GM20431 (cell line): ENCODE measurements around the gene MIB2.
"Not testable (repeated sequence)": the region's sequence is repeated elsewhere in the genome, so short reads cannot be mapped to it uniquely, and the experiment has no call there.

Source experiments
- in situ Hi-C: fragments of 300-500 bp; cut with MseI, MboI; formaldehyde crosslinking; loops from one replicate; pipeline ENCODE4 v1.15.0; 2020; ENCODE audit warnings: low sequenced_read_pairs; ENCODE audit not compliant: unreplicated experiment

MIB2 gene

DNA sequence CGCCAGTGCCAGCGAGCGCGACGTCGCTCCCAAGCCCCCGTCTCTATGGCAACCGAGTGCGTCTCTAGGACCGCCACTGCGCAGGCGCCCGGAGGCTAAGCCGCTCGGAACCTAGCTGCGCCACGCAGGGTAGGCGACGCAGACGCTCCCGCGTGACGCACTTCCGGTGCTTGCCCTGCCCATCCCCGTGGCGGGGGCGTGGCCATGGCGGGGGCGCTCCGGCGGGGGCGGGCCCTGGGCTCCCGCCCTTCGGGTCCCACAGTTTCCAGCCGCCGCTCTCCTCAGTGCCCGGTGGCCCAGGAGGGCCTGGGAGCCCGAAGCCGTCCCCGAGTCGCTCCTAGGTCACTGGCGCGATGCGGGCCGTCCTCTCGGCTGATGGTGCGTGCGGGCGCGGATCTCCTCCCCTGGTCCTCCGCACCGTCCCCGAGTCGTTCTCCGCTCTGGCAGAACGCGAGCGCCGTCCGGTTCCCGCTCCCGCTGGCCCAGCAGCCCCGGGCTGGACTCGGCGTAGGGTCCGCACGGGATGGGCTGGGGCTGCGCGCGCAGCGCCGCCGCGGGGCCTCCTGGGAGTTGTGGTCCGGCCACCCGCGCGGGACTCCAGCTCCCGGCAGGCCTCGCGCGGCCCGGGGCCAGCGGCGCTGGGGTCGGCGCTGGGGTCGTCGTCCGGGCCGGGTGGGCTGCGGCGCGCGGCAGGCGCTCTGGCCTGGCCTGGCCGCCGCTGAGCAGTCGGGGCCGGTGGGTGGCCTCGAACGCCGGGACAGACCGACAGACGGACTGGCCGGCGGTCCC, at the start of gene MIB2:
MIB2 (plus strand) TSS at position 245 of the 789 bp plus-strand sequence. CDS start 7,953 bp downstream, outside the sequence.
- in situ Hi-C loops = no loop called here

DNA sequence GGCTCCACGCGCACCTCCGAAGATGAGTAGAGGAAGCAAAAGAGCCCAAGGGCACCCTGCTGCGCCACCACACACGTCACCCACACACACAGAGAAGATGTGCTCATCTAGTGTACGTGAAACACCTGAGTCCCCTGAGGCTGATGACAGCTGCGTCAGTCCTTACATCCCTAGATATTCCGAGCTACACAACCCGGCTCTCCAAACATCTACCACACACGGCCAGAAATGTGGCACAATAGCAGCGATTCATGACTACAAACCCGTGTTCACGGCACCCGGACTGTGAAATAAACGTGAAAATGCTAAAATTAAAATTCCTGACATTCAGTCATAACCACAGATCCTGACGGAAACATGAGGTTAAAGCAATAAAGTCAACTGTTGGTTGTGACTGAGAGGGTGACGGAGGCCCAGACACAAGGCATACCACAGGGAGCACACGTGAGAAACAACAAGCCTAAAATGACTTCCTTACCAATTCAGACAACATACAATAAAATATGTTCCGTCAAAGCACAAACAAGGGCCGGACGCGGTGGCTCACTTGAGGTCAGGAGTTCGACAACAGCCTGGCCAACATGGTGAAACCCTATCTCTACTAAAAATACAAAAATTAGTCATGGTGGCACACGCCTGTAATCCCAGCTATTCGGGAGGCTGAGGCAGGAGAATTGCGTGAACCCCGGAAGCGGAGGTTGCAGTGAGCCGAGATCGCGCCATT, 48.0 kb upstream of the MIB2 start:
- in situ Hi-C loops = no loop called here

DNA sequence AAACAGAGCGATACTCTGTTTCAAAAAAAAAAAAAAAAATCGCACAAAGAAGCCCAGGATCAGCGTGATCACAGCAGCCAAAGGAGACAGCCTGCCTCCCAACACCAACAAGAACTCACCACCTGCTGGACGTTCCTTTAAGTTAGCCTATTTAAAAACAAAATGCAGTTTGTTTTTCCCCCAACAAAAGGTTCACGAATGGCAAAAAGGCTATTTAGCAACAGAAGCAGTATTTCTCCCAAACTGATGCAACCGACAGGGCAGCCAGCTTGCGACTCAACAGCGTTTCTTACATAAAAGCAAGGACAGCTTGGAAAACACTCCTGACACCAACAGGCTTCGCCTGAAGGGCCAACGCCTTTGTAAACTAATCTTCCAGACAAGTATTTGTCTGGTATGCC, 47.4 kb upstream of the MIB2 start:
- in situ Hi-C loops = no loop called here

DNA sequence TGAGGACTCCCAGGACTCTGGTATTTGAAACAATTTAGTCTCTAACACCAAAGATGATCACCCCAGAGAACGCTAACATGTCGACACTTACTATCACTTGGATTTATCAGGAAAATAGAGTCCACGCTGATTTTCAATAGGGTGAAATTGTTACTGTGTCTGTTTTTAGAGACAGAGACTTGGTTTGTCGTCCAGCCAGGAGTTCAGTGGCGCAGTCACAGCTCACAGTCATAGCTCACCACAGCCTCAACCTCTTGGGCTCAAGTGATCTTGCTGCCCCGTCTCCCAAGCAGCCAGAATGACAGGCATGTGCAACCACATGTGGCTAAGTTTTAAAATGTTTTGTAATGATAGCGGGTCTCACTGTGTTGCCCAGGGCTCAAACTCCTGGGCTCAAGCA, 46.0 kb upstream of the MIB2 start:
- in situ Hi-C loops = no loop called here

DNA sequence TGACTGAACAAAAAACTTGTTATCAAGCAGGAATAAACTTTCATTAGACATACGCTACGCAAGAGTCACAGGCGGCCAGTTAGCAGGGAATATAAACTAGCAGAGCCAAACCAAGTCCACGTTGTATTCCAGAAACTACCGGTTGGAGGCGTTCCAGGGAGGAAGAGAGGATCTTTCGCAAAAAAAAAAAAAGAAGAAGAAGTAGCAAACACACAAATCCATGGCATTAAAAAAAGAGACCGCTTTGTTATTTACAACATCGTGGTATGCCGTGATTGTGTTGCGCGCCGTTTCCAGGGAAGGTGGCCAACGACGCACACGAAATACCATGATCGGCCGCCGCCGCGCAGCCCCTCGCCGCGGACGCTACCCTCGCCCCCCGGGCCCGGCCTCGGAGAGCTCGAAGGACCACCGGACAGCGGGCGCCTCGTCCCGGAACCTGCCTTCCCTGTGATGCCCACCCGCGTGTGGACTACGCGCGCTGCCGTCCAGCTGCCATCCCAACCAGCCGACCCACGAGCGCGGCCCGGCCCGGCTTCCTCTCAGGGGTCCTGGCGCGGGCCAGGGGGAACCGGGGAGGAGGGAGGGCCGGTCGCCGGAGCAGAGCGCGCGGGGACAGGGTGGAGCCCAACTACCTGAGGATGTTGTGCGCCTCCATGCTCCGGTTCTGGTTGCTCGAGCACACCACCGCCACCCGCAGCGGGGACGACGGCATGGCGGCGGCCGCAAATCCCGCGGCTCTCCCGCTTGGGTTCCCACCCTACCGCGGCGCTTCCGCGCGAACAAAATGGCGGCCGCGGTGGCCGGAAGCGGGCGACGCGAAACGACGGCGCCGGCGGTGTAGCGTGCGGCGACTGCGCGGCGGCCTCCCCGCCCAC, 41.2 kb upstream of the MIB2 start:
- in situ Hi-C loops = no loop called here

DNA sequence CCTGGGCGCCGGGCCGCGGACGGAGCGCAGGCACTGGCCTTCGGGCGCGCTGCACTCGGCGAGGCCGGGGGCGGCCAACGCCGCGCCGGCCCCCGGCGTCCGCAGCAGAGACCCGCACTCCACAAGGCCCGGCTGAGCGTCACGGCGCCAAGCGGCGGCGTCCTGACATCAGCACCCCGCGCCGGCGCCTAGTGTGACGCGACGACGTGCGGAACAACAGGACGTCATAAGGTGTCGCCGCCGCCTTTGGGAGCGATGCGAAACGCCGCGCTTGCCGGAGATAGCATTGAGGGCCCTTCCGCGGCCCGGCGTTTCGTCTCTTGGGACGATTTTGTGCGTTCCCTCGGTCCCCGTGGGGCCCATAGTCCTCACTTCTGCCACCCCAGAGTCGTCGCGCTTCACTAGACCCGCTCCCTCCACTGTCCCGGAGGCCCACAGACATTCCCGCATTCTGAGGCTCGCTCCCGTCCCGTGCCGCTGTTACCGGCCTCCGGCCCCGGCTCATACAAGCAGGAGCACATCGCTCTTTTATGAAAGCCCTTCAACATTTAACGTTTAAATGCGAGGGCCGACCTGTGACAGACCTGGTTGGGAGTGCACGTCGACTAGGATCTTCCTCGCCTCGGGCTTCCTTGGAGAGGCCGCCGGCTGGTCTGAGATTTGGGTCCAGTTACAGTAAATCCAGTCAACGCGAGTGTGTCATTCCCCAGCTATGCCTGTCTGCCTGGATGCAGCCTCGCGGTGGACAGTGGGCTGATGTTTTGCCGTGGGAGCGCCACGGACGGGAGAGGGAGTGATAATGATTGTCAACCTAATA, 40.4 kb upstream of the MIB2 start, which contains the start of gene SSU72:
SSU72 (minus strand) TSS at position 143 of the 817 bp plus-strand sequence. CDS start 306 bp downstream, outside the sequence.
- in situ Hi-C loops = no loop called here

DNA sequence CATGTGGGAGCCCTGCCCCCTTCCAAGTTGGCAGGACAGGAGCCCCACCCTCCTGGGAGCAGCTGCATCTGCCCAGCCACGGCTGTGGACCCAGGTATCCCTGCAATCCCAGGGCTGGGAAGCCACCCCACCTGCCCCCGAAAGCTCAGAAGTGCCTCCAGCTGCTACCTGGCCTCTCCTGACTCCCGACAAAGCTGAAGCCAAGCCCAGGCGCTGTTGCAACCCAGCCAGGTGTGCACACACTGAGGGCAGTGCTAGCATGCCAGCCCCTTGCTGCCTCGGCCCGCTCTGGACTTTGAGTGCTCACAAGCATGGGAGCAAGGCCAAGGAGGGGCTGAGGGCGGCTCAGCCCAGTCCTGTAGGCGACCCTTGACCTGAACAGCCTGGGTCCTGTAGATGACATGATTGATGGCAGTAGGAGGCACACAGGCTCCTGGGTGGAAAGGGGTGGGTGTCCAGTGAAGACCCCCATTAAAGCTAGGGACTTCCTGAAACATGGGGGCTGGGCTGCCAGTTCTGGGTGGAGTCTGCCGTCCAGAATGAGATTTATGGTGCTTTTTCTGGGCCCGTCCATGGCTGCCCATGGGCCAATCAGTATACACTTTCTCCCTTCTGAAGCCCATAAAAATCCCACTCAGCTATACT, 37.8 kb upstream of the MIB2 start:
- in situ Hi-C loops = no loop called here

DNA sequence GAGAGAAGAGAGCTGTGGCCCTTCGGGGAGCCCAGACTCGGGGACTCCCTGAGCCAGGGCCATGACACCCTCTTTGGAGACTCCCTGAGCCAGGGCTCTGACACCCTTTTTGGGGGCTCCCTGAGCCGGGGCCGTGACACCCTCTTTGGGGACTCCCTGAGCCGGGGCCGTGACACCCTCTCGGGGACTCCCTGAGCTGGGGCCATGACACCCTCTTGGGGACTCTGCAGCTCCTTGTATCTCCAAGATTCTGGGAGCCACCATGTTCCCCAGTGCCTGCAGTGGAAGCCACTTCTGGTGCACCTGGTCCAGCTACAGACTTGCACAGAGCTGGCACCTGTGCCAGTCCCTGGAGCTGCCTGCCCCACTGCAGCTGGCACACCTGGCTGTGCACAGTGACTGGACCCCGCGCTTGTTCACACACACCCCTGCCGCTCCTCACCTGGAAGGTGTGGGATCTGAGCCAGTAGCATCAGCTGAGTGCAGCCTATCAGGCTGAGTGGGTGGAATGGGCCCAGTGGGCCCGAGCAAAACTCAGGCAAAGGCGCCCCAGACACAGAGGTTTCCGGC, 36.8 kb upstream of the MIB2 start:
- in situ Hi-C loops = no loop called here

DNA sequence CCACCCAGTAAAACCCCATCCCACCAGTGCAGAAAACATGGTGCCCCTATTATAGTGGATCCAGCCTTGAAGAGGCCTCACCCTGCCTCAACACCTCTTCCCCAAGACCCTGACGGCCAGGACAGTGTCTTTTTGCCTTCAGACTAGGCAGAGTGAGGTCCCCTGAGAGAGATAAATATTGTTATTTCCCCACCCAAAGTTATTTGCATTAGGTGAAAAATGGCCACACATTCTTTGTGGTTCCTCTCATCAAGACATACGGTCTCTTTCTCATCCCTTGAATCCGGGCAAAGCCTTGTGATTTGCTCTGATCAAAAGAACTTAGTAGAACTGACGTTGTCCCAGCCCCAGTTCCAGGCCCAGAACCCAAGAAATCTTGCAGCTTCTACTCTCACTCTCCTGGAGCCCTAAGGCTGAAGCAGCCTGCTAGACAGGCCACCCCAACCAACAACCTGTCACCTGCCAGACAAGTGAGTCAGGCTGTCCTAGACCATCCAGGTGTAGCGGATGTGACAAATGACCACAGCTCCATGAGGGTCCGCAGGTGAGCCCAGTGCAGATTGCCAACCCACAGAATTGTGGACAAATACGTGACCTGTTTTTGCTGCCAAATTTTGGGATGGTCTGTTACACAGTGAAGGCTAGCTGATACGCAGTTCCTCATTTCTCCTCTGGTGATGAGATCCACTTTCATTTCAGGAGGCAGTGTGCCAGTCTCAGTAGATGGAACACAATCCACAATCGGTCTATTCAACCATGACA, 32.5 kb upstream of the MIB2 start:
- in situ Hi-C loops = no loop called here

DNA sequence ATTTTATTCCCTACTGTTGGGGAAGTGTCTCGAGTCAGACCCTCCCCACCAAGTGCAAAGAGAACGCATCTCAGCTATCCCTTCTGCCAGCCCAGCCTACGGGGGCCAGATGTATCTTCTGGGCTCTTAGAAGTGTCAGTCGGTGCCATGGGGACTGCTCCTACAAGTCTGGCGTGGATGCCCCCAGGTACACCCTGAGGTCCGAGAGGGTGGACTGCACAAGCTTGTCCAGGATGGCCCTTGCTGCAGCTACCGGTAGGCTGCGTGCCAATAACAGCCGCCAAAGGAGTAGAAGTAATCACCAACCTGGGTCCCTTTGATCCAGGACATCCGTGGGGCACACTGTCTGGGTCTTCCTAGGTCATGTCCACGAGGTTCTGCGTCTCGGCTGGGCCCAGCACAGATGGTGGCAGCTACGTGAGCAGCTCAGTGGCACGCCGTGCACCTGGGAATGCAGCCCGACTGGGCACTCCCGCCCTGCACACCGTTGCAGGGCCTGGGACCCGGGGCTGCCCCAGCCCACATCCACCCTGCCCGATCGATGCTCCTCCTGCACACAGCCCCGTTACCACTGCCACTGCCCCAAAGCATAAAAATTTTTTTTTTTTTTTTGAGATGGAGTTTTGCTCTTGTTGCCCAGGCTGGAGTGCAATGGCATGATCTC, 31.8 kb upstream of the MIB2 start:
- in situ Hi-C loops = no loop called here

DNA sequence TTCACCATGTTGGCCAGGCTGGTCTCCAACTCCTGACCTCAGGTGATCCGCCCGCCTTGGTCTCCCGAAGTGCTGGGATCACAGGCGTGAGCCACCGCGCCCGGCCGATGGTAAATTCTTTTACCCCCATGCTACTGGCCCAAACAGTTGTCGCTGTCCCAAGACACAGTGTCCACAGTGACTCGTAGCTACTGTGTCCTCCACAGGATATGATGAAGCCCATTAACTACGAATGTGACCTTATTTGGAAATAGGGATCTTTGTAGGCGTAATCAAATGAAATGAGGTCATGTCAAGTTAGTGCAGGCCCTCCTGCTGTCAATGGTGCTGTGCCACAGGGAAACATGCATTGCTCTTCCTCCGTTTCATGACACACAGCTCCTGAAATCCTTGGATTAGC, 23.8 kb upstream of the MIB2 start:
- in situ Hi-C loops = no loop called here

DNA sequence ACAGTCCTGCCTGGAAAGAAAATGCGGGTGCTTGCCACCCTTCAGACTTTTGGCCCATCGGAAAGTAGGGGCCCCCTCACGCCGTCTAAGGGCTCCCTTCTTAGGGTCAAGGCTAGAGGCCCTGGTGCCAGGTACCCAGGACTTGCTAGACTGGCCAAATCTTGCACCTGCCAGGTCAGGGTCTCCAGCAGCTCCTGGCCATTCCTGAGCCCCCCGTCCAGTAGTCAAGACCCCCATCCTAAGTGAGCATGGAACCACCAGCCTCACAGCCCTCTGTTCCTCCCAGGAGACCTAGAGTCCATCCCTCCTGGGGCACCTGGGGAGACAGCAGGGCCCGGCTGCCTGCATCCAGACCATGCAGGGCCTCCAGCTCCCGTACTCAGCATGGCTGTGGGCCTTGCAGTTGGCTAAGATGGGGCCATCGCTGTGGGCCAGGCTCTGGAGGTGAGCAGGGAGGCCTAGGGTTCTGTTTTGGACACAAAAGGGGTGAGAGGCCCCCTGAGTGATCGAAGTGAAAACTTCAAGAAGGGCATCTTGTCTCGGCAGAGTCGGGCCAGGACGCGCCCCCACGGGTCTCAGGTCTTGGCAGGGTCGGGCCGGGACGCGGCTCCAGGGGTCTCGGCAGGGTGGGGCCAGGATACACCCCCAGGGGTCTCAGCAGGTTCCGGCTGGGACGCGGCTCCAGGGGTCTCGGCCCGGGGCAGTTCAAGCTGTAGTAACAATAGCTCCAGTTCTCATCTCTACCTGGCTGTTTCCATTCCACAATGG, 21.3 kb upstream of the MIB2 start:
- in situ Hi-C loops = no loop called here

DNA sequence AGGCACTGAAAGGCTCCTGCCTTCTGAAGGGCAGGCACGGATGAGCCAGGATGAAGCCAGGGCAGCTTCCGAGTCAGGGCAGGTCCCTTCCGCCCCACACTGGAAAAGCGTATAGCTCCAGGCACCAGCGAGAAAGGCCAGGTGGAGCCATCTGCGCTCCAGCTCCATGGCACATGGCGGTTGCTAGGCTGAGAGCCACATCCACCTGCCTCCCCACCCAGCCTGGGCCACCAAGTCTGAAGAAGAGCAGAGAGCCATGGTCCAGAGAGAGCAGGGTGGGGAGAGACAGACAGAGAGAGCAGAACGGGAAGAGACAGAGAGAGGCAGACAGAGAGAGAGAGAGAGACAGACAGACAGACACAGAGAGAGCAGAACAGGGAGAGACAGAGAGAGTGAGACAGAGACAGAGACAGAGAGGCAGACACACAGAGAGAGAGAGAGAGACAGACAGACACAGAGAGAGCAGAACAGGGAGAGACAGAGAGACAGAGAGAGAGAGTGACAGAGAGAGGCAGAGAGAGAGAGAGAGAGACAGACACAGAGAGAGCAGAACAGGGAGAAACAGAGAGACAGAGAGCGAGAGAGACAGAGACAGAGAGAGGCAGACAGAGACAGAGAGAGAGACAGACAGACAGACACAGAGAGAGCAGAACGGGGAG, 20.6 kb upstream of the MIB2 start:
- in situ Hi-C loops = no loop called here

DNA sequence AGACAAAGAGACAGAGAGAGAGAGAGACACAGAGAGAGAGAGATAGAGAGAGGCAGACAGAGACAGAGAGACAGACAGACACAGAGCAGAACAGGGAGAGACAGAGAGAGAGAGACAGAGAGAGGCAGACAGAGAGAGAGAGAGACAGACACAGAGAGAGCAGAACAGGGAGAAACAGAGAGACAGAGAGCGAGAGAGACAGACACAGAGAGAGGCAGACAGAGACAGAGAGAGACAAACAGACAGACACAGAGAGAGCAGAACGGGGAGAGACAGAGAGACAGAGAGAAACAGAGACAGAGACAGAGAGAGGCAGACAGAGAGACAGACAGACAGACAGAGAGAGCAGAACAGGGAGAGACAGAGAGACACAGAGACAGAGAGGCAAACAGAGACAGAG, 20.0 kb upstream of the MIB2 start:
- in situ Hi-C loops = not testable (repeated sequence)

DNA sequence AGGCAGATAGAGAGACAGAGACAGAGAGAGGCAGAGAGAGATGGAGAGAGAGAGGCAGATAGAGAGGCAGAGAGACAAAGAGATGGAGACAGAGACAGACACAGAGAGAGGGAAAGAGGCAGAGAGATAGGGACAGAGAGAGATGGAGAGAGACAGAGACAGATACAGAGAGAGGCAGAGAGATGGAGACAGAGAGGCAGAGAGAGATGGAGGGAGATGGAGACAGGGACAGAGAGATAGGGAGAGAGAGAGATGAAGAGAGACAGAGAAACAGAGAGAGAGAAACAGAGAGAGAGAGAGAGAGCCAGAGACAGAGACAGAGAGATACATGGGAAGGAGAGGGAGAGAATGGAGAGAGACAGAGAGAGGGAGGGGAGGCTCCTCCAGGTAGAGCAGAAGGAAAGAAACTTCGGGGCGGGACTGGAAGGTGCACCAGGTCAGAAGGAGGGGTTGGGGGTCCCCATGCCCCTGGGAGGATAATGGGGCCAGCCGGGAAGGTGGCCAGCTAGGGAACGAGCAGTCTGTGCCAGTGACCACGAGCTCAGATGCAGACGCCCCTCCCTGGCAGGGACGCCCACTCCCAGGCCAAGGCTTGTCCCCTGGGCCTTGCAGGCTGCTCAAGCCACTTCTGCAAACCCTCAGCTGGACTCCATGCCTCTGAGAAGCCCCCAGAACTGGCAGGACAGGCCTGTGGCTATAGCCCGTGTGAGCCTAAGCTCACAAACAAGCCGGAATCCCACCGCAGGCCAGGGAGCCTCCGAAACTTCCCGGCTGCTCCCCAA, 18.6 kb upstream of the MIB2 start:
- in situ Hi-C loops = no loop called here
